KMS-11 (cell line): Measurements from ENCODE around the gene EGR1.
"Not testable (repeated sequence)": the region's sequence is repeated elsewhere in the genome, so short reads cannot be mapped to it uniquely, and the experiment has no call there.

Source experiments
- H2AFZ ChIP-seq: fragments of 200-600 bp; sonication (generic); 2 replicates; pipeline ENCODE4 v1.6.1; 2016; ENCODE audit warnings: antibody characterized with exemption, mixed run types, low read depth
- H3K27ac ChIP-seq: fragments of 200-600 bp; sonication (generic); 2 replicates; pipeline ENCODE4 v1.6.1; 2016; ENCODE audit warnings: mild to moderate bottlenecking, mixed run types
- H3K27me3 ChIP-seq: fragments of 200-600 bp; sonication (generic); 2 replicates; pipeline ENCODE4 v1.6.1; 2017; ENCODE audit warnings: mild to moderate bottlenecking, low read depth, mixed run types, moderate library complexity; ENCODE audit not compliant: insufficient read depth
- H3K36me3 ChIP-seq: fragments of 200-600 bp; sonication (generic); 2 replicates; pipeline ENCODE4 v1.6.1; 2017; ENCODE audit warnings: mild to moderate bottlenecking, mixed run types; ENCODE audit not compliant: insufficient read depth
- H3K4me1 ChIP-seq: fragments of 200-600 bp; sonication (generic); 2 replicates; pipeline ENCODE4 v1.6.1; 2016; ENCODE audit warnings: mild to moderate bottlenecking, low read depth, mixed run types; ENCODE audit not compliant: poor library complexity, severe bottlenecking
- H3K4me2 ChIP-seq: fragments of 200-600 bp; sonication (generic); 2 replicates; pipeline ENCODE4 v1.7.0; 2016; ENCODE audit warnings: mild to moderate bottlenecking, mixed run types
- H3K4me3 ChIP-seq: fragments of 200-600 bp; sonication (generic); IDR thresholded peaks from 2 replicates; pipeline ENCODE4 v1.6.1; 2017; ENCODE audit warnings: low read depth, low read length, mixed read lengths; ENCODE audit not compliant: insufficient read depth
- H3K79me2 ChIP-seq: fragments of 200-600 bp; sonication (generic); 2 replicates; pipeline ENCODE4 v1.6.1; 2016; ENCODE audit warnings: low read depth, mixed run types; ENCODE audit not compliant: insufficient read depth
- H3K9ac ChIP-seq: fragments of 200-600 bp; sonication (generic); 2 replicates; pipeline ENCODE4 v1.6.1; 2016; ENCODE audit warnings: mild to moderate bottlenecking, mixed run types
- H4K20me1 ChIP-seq: fragments of 200-600 bp; sonication (generic); 2 replicates; pipeline ENCODE4 v1.6.1; 2016; ENCODE audit warnings: mild to moderate bottlenecking, mixed run types; ENCODE audit not compliant: insufficient read depth
- TF ChIP-seq, protein P1 (sequence below): fragments of 200-600 bp; sonication (generic); conservative IDR thresholded peaks from 2 replicates; pipeline ENCODE4 v1.6.1; 2017; ENCODE audit warnings: low read depth, mild to moderate bottlenecking, antibody characterized with exemption, low read length, moderate library complexity, mixed read lengths

EGR1 gene

GRCh38 chr5:138506370-138507306, 41.4 kb downstream of the EGR1 start:
- Histone ChIP-seq H2AFZ (no peak overlapping the region), H3K4me2 (no peak overlapping the region), H3K36me3 (peaks cover 9% of the 10 kb centered on the region; the same call in 1 of the 2 replicates), H3K27ac (no peak overlapping the region), H3K79me2 (no peaks in the 10 kb centered on the region), H3K27me3 (no peaks in the 10 kb centered on the region), H3K4me1 (no peaks in the 10 kb centered on the region), H3K9ac (no peak overlapping the region), H4K20me1 (0 out of 2 replicates have a peak, but pooled peaks cover 4% of the 10 kb centered on the region), H3K4me3 (no peak overlapping the region)
- TF ChIP-seq, protein P1, sequence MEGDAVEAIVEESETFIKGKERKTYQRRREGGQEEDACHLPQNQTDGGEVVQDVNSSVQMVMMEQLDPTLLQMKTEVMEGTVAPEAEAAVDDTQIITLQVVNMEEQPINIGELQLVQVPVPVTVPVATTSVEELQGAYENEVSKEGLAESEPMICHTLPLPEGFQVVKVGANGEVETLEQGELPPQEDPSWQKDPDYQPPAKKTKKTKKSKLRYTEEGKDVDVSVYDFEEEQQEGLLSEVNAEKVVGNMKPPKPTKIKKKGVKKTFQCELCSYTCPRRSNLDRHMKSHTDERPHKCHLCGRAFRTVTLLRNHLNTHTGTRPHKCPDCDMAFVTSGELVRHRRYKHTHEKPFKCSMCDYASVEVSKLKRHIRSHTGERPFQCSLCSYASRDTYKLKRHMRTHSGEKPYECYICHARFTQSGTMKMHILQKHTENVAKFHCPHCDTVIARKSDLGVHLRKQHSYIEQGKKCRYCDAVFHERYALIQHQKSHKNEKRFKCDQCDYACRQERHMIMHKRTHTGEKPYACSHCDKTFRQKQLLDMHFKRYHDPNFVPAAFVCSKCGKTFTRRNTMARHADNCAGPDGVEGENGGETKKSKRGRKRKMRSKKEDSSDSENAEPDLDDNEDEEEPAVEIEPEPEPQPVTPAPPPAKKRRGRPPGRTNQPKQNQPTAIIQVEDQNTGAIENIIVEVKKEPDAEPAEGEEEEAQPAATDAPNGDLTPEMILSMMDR, result no peak

GRCh38 chr5:138507485-138507884, 42.2 kb downstream of the EGR1 start:
- H3K9ac ChIP-seq, H3K27ac ChIP-seq, H4K20me1 ChIP-seq, H3K4me3 ChIP-seq, H3K79me2 ChIP-seq, H2AFZ ChIP-seq, H3K27me3 ChIP-seq, H3K4me2 ChIP-seq, H3K4me1 ChIP-seq: not testable (repeated sequence)
- peaks cover 11% of the 10 kb centered on the region; the same call in 1 of the 2 replicates for H3K36me3 ChIP-seq

DNA sequence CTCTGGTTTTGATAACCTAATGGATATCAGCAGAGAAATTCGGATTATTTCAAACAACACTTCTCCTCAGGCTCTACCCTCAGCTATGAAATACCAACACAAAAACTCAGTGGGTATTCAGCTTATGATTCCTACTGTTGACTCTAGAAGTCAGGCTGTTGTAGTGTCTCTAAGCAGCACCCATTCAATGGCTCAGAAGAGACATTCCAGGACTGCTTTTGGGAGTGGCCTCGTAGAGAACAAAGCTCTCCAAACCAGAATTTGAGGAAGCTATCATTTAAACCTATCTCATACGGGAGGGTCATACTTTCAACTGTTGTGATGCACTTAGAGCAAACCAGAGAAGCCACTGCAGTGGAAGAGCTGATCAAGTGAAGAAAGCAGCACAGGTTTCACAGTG, 43.7 kb downstream of the EGR1 start:
- Histone ChIP-seq H3K9ac (no peak overlapping the region), H3K4me2 (no peak overlapping the region), H3K4me3 (no peak overlapping the region), H3K27me3 (no peaks in the 10 kb centered on the region), H3K36me3 (peaks cover 11% of the 10 kb centered on the region; the same call in 1 of the 2 replicates), H3K4me1 (no peaks in the 10 kb centered on the region), H3K27ac (no peak overlapping the region), H2AFZ (no peak overlapping the region), H4K20me1 (0 out of 2 replicates have a peak, but pooled peaks cover 4% of the 10 kb centered on the region), H3K79me2 (no peaks in the 10 kb centered on the region)
- TF ChIP-seq, protein P1, result no peak

- no peak overlapping the region for H3K9ac ChIP-seq
- H3K4me2 ChIP-seq, result no peak overlapping the region
- TF ChIP-seq, protein P1, result no peak
- H3K36me3 ChIP-seq, result peaks cover 11% of the 10 kb centered on the region; the same call in 1 of the 2 replicates
- no peak overlapping the region for H2AFZ ChIP-seq
- H3K27me3 ChIP-seq, result no peaks in the 10 kb centered on the region
- H3K4me3 ChIP-seq, result no peak overlapping the region
- peaks cover 9% of the 10 kb centered on the region; the same call in 1 of the 2 replicates for H4K20me1 ChIP-seq
- no peak overlapping the region for H3K27ac ChIP-seq
- H3K79me2 ChIP-seq, result peaks cover 17% of the 10 kb centered on the region; the same call in 1 of the 2 replicates
- no peaks in the 10 kb centered on the region for H3K4me1 ChIP-seq
Measured at GRCh38 chr5:138514021-138514420, 48.7 kb downstream of the EGR1 start.
